Esophagus squamous epithelium (tissue), 5 donors: Measurements from ENCODE around the gene BCL11B. TPM values are rescaled to one million over a fixed set of nuclear protein-coding genes. Genes with fewer than 3 reads are reported as not detected.

ENCODE experiments used
- DNase-seq: peaks from one replicate; lab custom pipeline; 2025; lab: John Stamatoyannopoulos, UW
- H3K27ac ChIP-seq, 4 donors: fragments of 200-600 bp; sonication (generic); one replicate each; pipeline ENCODE4 v1.5.1; 2016 to 2019; ENCODE audit warnings: mild to moderate bottlenecking in 1 of 4
- H3K27me3 ChIP-seq, 4 donors: fragments of 200-600 bp; sonication (generic); 1 replicate in 3 of 4; 2 replicates in 1 of 4; pipeline versions ENCODE4 v1.5.1 to v1.6.0; 2017 to 2021; ENCODE audit warnings: antibody characterized with exemption in 1 of 4
- H3K36me3 ChIP-seq, 3 donors: fragments of 200-600 bp; sonication (generic); one replicate each; pipeline ENCODE4 v1.5.1; 2016 to 2019
- H3K4me1 ChIP-seq, 3 donors: fragments of 200-600 bp; sonication (generic); one replicate each; pipeline ENCODE4 v1.5.1; 2017 to 2019
- H3K4me3 ChIP-seq, 4 donors: fragments of 200-600 bp; sonication (generic); 1 replicate in 3 of 4; 2 replicates in 1 of 4; pipeline ENCODE4 v1.5.1; 2016 to 2019; ENCODE audit warnings: mild to moderate bottlenecking in 2 of 4, moderate library complexity in 1 of 4
- H3K9me3 ChIP-seq, 3 donors: fragments of 200-600 bp; sonication (generic); one replicate each; pipeline ENCODE4 v1.5.1; 2016 to 2019
- POLR2A ChIP-seq, 4 donors: fragments of 450-650 bp; IDR thresholded peaks; one replicate each; pipeline ENCODE4 v1.6.1; 2017; ENCODE audit warnings: antibody characterized with exemption in 4 of 4, mild to moderate bottlenecking in 4 of 4, moderate library complexity in 3 of 4
- WGBS, 2 donors: methylation state at CpG; one replicate each; pipeline ENCODE4 v1.1.5; 2018; 5-methylcytosine and 5-hydroxymethylcytosine counted together
- intact Hi-C: fragments of 100-400 bp; cut with DNase I; formaldehyde crosslinking; loops from one replicate; pipeline ENCODE4 v1.15.0; 2022
- total RNA-seq, 4 donors: library from RNA; depleted of rRNA; stranded (reverse); fragments of >200 nt; gene quantifications; one replicate each; pipeline ENCODE4 v1.1.0, GENCODE V29; 2016
- TF ChIP-seq, protein P1 (sequence below), 6 experiments: fragments of 450-650 bp in 4 of 6; fragments of 200-600 bp in 2 of 6; sonication (generic) in 2 of 6; IDR thresholded peaks; one replicate each; pipeline ENCODE4 v1.5.1; 2016 to 2019; ENCODE audit warnings: antibody characterized with exemption in 6 of 6, mild to moderate bottlenecking in 4 of 6, moderate library complexity in 4 of 6
- donor health status: DM: yes; HTN: yes; CAD: no.

The BCL11B gene
- total RNA-seq, 4 donors from 2014 or later = 10.1 to 19.3 (median 12.9) TPM

GRCh38 chr14:99155173-99156089, 116.6 kb downstream of the BCL11B start:
- intact Hi-C loops = no loop called here
- Histone ChIP-seq H3K27me3 (peaks cover 0 to 9% (median 0%) of the 10 kb centered on the region in 4 donors), H3K4me1 (peaks cover 0 to 14% (median 12%) of the 10 kb centered on the region in 3 donors), H3K9me3 (no peaks in the 10 kb centered on the region), H3K4me3 (no peak overlapping the region), H3K27ac (no peak overlapping the region), H3K36me3 (no peaks in the 10 kb centered on the region)
- WGBS, 2 donors = 31 to 46% methylated on average over 6 of the region's 6 CpGs
- no peak for DNase-seq
- no peak for TF ChIP-seq POLR2A (IDR thresholded peaks at IDR 0.05)
- TF ChIP-seq, protein P1, sequence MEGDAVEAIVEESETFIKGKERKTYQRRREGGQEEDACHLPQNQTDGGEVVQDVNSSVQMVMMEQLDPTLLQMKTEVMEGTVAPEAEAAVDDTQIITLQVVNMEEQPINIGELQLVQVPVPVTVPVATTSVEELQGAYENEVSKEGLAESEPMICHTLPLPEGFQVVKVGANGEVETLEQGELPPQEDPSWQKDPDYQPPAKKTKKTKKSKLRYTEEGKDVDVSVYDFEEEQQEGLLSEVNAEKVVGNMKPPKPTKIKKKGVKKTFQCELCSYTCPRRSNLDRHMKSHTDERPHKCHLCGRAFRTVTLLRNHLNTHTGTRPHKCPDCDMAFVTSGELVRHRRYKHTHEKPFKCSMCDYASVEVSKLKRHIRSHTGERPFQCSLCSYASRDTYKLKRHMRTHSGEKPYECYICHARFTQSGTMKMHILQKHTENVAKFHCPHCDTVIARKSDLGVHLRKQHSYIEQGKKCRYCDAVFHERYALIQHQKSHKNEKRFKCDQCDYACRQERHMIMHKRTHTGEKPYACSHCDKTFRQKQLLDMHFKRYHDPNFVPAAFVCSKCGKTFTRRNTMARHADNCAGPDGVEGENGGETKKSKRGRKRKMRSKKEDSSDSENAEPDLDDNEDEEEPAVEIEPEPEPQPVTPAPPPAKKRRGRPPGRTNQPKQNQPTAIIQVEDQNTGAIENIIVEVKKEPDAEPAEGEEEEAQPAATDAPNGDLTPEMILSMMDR (IDR thresholded peaks at IDR 0.05) = no peak

- H3K4me1 ChIP-seq = peaks cover 0 to 7% (median 4%) of the 10 kb centered on the region in 3 donors
- H3K9me3 ChIP-seq = no peaks in the 10 kb centered on the region
- H3K27me3 ChIP-seq = peaks cover 0 to 8% (median 0%) of the 10 kb centered on the region in 4 donors
- no peak for DNase-seq
- no peaks in the 10 kb centered on the region for H3K36me3 ChIP-seq
- intact Hi-C loops = no loop called here
- TF ChIP-seq, protein P1 (IDR thresholded peaks at IDR 0.05) = no peak
- TF ChIP-seq POLR2A (IDR thresholded peaks at IDR 0.05) = no peak
- no peak overlapping the region for H3K4me3 ChIP-seq
- H3K27ac ChIP-seq = no peak overlapping the region
- WGBS, 2 donors = 47 to 88% methylated on average over 1 to 2 of the region's 2 CpGs
Measured at GRCh38 chr14:99150236-99150635, 121.8 kb downstream of the BCL11B start.

- Histone ChIP-seq H3K4me1 (no peaks in the 10 kb centered on the region), H3K36me3 (no peaks in the 10 kb centered on the region), H3K4me3 (no peak overlapping the region), H3K27me3 (peaks cover 0 to 8% (median 0%) of the 10 kb centered on the region in 4 donors), H3K9me3 (no peaks in the 10 kb centered on the region), H3K27ac (no peak overlapping the region)
- no peak for DNase-seq
- 83 to 85% methylated on average over 15 to 22 of the region's 22 CpGs for WGBS, 2 donors
- intact Hi-C loops = no loop called here
- TF ChIP-seq POLR2A (IDR thresholded peaks at IDR 0.05) = no peak
- TF ChIP-seq, protein P1 (IDR thresholded peaks at IDR 0.05) = no peak
Measured at GRCh38 chr14:99148861-99149610, 123.0 kb downstream of the BCL11B start.

- H3K27me3 ChIP-seq = peaks cover 0 to 8% (median 0%) of the 10 kb centered on the region in 4 donors
- no peak overlapping the region for H3K4me3 ChIP-seq
- DNase-seq = no peak
- no peak for TF ChIP-seq POLR2A (IDR thresholded peaks at IDR 0.05)
- TF ChIP-seq, protein P1 (IDR thresholded peaks at IDR 0.05) = no peak
- no peaks in the 10 kb centered on the region for H3K9me3 ChIP-seq
- no peaks in the 10 kb centered on the region for H3K36me3 ChIP-seq
- 89 to 93% methylated on average over 8 of the region's 8 CpGs for WGBS, 2 donors
- no peak overlapping the region for H3K27ac ChIP-seq
- intact Hi-C loops = no loop called here
- H3K4me1 ChIP-seq = no peaks in the 10 kb centered on the region
Measured at GRCh38 chr14:99148131-99148530, 123.9 kb downstream of the BCL11B start.
